Measurements from ENCODE around the gene ATP10A. TPM values are rescaled to one million over a fixed set of nuclear protein-coding genes. Genes with fewer than 3 reads are reported as not detected.
A peak's percentile ranks its signal among the peaks of the same experiment; 100 is the strongest.

The ATP10A gene
- total RNA-seq, 1 experiment from 2014 or later, result 3.9 TPM

DNA sequence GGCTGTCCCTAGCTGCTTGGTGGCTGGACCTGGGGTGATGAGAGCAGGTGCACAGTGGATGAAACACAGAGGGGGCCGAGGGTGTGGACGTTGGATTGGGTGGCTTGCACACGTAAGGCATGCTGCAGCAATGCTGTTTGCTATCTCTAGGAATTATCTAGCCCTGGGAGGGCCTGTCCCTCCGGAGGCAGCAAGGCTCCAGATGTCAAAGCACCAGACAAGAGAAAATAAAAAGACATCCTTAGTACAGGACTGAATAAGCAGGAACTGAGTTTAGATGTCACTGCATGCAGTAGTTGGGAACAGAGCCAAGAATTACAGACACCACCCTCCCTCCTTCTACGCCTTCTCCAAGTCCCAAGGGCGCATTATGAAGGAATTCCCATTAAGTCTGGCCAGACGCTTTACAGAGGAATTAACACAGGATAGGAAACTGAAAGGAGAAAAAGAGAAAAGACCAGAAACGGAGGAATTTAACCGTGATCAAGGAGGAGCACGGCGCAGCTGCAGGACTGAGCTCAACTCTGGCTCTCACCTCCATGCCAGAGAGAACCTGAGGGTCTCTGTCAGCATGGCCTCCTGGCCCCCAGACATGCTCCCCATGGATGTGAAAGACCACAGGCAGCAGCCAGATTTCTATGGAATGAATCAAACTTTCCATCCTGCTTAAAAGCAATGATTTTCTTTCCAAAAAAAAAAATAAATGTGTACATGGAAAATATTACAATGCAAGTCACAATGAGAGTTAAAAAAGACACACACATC is 13.8 kb downstream of the ATP10A start:
- no peak overlapping the region for H2AK5ac ChIP-seq (ENCODE audit: insufficient read length, low read length)
- H4K20me1 ChIP-seq (ENCODE audit: control insufficient read depth, insufficient read depth, insufficient read length), result no peaks in the 10 kb centered on the region
- H2BK15ac ChIP-seq (ENCODE audit: low read depth, low read length), result no peak overlapping the region
- H3K79me2 ChIP-seq (ENCODE audit: insufficient read depth, low read length), result no peaks in the 10 kb centered on the region
- Mint-ChIP-seq H3K36me3 (ENCODE audit: insufficient read depth in 1 of 3, low read depth in 3 of 3) (no peaks in the 10 kb centered on the region; a peak in 3 of 7 replicates), H3K27me3 (ENCODE audit: low read depth) (no peaks in the 10 kb centered on the region), H3K9me3 (peaks cover 0 to 6% of the 10 kb centered on the region in 2 experiments; a peak in 1 of 5 replicates), H3K4me1 (peaks cover 61 to 63% of the 10 kb centered on the region in 2 experiments), H3K27ac (peak overlapping the region; percentile 9 to 85 (median 70); a peak in 4 of 7 replicates), H3K4me3 (peak overlapping the region; percentile 63 to 78)
- no peak overlapping the region; the same call in 1 of the 2 replicates for H3K14ac ChIP-seq (ENCODE audit: insufficient read depth, low read length)
- no peak overlapping the region for H3K18ac ChIP-seq (ENCODE audit: insufficient read length, low read depth, low read length)
- H2BK12ac ChIP-seq (ENCODE audit: insufficient read length, low read depth, low read length), result no peak overlapping the region
- no peak overlapping the region for H3K9ac ChIP-seq (ENCODE audit: extremely low read depth, insufficient read length, low read length)
- H3K79me1 ChIP-seq (ENCODE audit: insufficient read depth, low read depth, low read length, poor library complexity, severe bottlenecking), result no peaks in the 10 kb centered on the region
- H4K8ac ChIP-seq (replicated peaks; ENCODE audit: insufficient read length, low read depth, low read length), result no peak overlapping the region
- H3K23me2 ChIP-seq (ENCODE audit: insufficient read length, low read depth, low read length, poor library complexity, severe bottlenecking), result no peaks in the 10 kb centered on the region
- H3K27me3 ChIP-seq (ENCODE audit: insufficient read depth, low read length), result no peaks in the 10 kb centered on the region
- no peak overlapping the region for H2BK120ac ChIP-seq (ENCODE audit: low read depth, low read length, poor library complexity, severe bottlenecking)
- TF ChIP-seq, protein P1, sequence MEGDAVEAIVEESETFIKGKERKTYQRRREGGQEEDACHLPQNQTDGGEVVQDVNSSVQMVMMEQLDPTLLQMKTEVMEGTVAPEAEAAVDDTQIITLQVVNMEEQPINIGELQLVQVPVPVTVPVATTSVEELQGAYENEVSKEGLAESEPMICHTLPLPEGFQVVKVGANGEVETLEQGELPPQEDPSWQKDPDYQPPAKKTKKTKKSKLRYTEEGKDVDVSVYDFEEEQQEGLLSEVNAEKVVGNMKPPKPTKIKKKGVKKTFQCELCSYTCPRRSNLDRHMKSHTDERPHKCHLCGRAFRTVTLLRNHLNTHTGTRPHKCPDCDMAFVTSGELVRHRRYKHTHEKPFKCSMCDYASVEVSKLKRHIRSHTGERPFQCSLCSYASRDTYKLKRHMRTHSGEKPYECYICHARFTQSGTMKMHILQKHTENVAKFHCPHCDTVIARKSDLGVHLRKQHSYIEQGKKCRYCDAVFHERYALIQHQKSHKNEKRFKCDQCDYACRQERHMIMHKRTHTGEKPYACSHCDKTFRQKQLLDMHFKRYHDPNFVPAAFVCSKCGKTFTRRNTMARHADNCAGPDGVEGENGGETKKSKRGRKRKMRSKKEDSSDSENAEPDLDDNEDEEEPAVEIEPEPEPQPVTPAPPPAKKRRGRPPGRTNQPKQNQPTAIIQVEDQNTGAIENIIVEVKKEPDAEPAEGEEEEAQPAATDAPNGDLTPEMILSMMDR (conservative IDR thresholded peaks at IDR 0.05), result no peak
- no peak overlapping the region for H3K4ac ChIP-seq (ENCODE audit: low read depth, low read length)
- H3K4me1 ChIP-seq (ENCODE audit: insufficient read depth, low read length), result peaks cover 11% of the 10 kb centered on the region; the same call in 1 of the 2 replicates
- no CpG with 5 or more reads among the region's 11 CpGs for WGBS (ENCODE audit: extremely low coverage, insufficient read length, low lambda C conversion rate)
- H2BK5ac ChIP-seq (ENCODE audit: insufficient read length, low read length), result no peak overlapping the region
- no peak overlapping the region for H3K4me2 ChIP-seq (ENCODE audit: insufficient read depth, insufficient read length, low read length)
- H3K56ac ChIP-seq (ENCODE audit: insufficient read length, low read depth, low read length), result no peak overlapping the region
- no peaks in the 10 kb centered on the region for H3K9me3 ChIP-seq (ENCODE audit: control insufficient read depth, low read depth, low read length)
- no peak overlapping the region for H3K27ac ChIP-seq (ENCODE audit: insufficient read length, low read depth, low read length)
- H2AFZ ChIP-seq (ENCODE audit: low read length), result no peak overlapping the region
- no peak overlapping the region for H3T11ph ChIP-seq (ENCODE audit: low read length)
- DNase-seq, result no peak
- H4K5ac ChIP-seq (ENCODE audit: insufficient read length, low read depth, low read length), result no peak overlapping the region
- no peak overlapping the region for H4K91ac ChIP-seq (ENCODE audit: insufficient read length, low read depth, low read length)
- no peak overlapping the region for H3K23ac ChIP-seq (ENCODE audit: insufficient read length, low read depth, low read length)
- H2BK20ac ChIP-seq (ENCODE audit: low read depth, low read length, poor library complexity, severe bottlenecking), result no peak overlapping the region
